HG03097 (cell line): ENCODE results near the gene TMEM212.
A peak's percentile ranks its signal among the peaks of the same experiment; 100 is the strongest.

Experiments
- ATAC-seq: cut with Tn5 transposase; IDR thresholded peaks from one replicate; pipeline ENCODE4 v1.9.1; 2021; ENCODE audit not compliant: unreplicated experiment, low FRiP score

The TMEM212 gene

GRCh38 chr3:171842864-171843518, at the start of gene TMEM212:
TMEM212 (plus strand) TSS chr3:171843349; CDS start chr3:171843384, 35 bp downstream.
- no peak for ATAC-seq

- no peak for ATAC-seq
Measured at GRCh38 chr3:171796625-171797264, 46.4 kb upstream of the TMEM212 start.

GRCh38 chr3:171797265-171797679, 45.9 kb upstream of the TMEM212 start:
- ATAC-seq = no peak

- ATAC-seq = no peak
Measured at GRCh38 chr3:171797873-171798272, 45.3 kb upstream of the TMEM212 start.

GRCh38 chr3:171799501-171799900, 43.6 kb upstream of the TMEM212 start:
- ATAC-seq = no peak

GRCh38 chr3:171801738-171802589, 41.2 kb upstream of the TMEM212 start:
- no peak for ATAC-seq

- ATAC-seq = no peak
Measured at GRCh38 chr3:171802590-171802956, 40.6 kb upstream of the TMEM212 start.

GRCh38 chr3:171803044-171803443, 40.1 kb upstream of the TMEM212 start:
- ATAC-seq = no peak

- no peak for ATAC-seq
Measured at GRCh38 chr3:171804618-171805389, 38.3 kb upstream of the TMEM212 start.

GRCh38 chr3:171805687-171806086, 37.5 kb upstream of the TMEM212 start:
- ATAC-seq = no peak

- ATAC-seq = no peak
Measured at GRCh38 chr3:171806200-171807128, 36.7 kb upstream of the TMEM212 start.

GRCh38 chr3:171807129-171807675, 35.9 kb upstream of the TMEM212 start:
- ATAC-seq = no peak

GRCh38 chr3:171807806-171808205, 35.3 kb upstream of the TMEM212 start:
- no peak for ATAC-seq

GRCh38 chr3:171809611-171809860, 33.6 kb upstream of the TMEM212 start:
- peak; percentile 26 for ATAC-seq

GRCh38 chr3:171809861-171810628, 33.1 kb upstream of the TMEM212 start, which contains the start of gene PLD1:
PLD1 (minus strand) TSS chr3:171810483; CDS start chr3:171738051, 72,432 bp downstream.
- peak; percentile 56 for ATAC-seq

GRCh38 chr3:171810629-171811294, 32.4 kb upstream of the TMEM212 start:
- no peak for ATAC-seq

GRCh38 chr3:171811295-171811912, 31.7 kb upstream of the TMEM212 start:
- ATAC-seq = no peak

- ATAC-seq = no peak
Measured at GRCh38 chr3:171811913-171812335, 31.2 kb upstream of the TMEM212 start.
